ENCODE measurements around the gene CFAP221. TPM values are rescaled to one million over a fixed set of nuclear protein-coding genes. Genes with fewer than 3 reads are reported as not detected.

The CFAP221 gene
- total RNA-seq, 3 donors from 2014 or later, result 0.51 TPM; not detected in 2

DNA sequence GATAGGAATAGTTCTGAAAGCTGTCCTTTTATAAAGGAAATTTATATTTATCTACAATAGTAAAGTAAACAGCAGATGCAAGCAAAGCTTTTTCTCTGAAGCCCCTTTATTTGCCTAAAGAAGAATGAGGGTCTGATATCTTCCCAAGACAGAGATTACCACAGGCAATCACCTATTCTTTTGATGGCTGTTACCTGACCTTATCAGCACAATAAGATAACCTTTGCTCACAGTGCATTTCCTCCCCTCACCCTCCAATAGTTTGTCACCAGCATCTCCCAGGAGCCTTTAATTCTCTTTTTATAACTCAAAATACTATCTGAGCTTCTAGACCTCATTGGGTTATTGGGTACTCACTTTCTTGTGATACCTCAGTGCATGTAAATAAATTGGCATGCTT, 6.5 kb upstream of the CFAP221 start:
- Histone ChIP-seq H3K4me1 (ENCODE audit: low read depth) (no peaks in the 10 kb centered on the region), H3K9me3 (peaks cover 8% of the 10 kb centered on the region), H3K36me3 (ENCODE audit: low read depth) (no peaks in the 10 kb centered on the region), H3K4me3 (no peak overlapping the region)
- DNase-seq, result no peak
- no peak for ATAC-seq
- TF ChIP-seq CTCF (IDR thresholded peaks at IDR 0.05), result no peak
- intact Hi-C loops (cut with DNase I, micrococcal nuclease), result no loop called here

DNA sequence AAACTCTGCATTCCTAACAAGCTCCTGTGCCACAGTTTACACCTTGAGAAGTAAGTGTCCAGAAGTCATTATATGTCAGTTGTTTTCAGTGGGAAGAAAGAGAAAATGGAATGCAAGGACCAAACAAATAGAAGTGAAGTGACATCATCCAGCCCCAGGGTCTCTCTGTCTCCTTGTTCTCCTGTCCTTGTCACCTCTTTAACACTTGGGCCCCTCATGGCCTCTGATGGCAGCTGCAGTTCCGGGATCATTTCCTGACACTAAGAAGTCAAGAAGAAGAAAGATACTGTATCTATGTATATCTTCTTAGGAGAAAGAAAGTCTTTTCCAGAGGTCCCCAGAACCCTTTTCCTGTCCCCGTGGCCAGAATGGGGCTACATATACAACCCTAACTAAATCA, 2.8 kb upstream of the CFAP221 start:
- intact Hi-C loops (cut with DNase I, micrococcal nuclease), result no loop called here
- TF ChIP-seq CTCF (IDR thresholded peaks at IDR 0.05), result no peak
- Histone ChIP-seq H3K36me3 (ENCODE audit: low read depth) (no peaks in the 10 kb centered on the region), H3K9me3 (no peaks in the 10 kb centered on the region), H3K4me3 (no peak overlapping the region), H3K4me1 (ENCODE audit: low read depth) (peaks cover 11% of the 10 kb centered on the region)
- no peak for DNase-seq
- no peak for ATAC-seq

DNA sequence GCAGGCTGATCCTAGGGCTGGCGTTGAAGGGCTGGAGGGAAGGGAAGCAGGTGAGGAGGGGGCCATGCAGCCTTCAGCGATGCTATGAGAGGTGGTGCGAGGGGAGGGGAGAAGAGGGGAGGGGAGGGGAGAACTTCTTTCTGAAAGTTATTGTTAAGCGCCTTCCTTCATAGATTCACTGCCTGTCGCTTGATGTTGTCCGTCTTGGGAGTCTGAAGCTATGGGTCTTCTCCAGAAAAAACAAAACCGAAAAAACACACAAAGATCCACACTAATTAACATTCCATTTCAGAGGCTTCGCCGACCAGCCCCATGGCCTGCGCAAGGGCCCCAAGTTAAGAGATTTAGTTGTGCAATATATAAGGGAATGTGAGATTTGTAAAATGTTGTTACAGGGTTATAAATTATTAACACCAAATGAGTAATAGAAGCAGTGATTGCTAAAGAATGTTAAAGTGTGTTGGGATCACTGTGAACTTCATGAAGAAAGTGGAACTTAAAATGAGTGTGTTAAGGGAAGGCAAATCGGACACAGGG, 758 bp downstream of the CFAP221 start:
- no peak for DNase-seq
- no peak for TF ChIP-seq CTCF (IDR thresholded peaks at IDR 0.05)
- H3K9me3 ChIP-seq, result no peaks in the 10 kb centered on the region
- H3K36me3 ChIP-seq (ENCODE audit: low read depth), result no peaks in the 10 kb centered on the region
- intact Hi-C loops (cut with DNase I, micrococcal nuclease), result no loop called here
- peaks cover 11% of the 10 kb centered on the region for H3K4me1 ChIP-seq (ENCODE audit: low read depth)
- ATAC-seq, result no peak
- H3K4me3 ChIP-seq, result no peak overlapping the region

- DNase-seq (no peak), ATAC-seq (no peak)
- Histone ChIP-seq H3K4me1 (ENCODE audit: low read depth) (peaks cover 11% of the 10 kb centered on the region), H3K4me3 (no peak overlapping the region), H3K9me3 (no peaks in the 10 kb centered on the region), H3K36me3 (ENCODE audit: low read depth) (no peaks in the 10 kb centered on the region)
- no peak for TF ChIP-seq CTCF (IDR thresholded peaks at IDR 0.05)
- intact Hi-C loops (cut with DNase I, micrococcal nuclease), result no loop called here
These were observed 1.7 kb downstream of the CFAP221 start for GRCh38 chr2:119545754-119546446.

- DNase-seq (no peak), ATAC-seq (no peak)
- Histone ChIP-seq H3K36me3 (ENCODE audit: low read depth) (no peaks in the 10 kb centered on the region), H3K4me3 (no peak overlapping the region), H3K4me1 (ENCODE audit: low read depth) (peaks cover 11% of the 10 kb centered on the region), H3K9me3 (no peaks in the 10 kb centered on the region)
- TF ChIP-seq CTCF (IDR thresholded peaks at IDR 0.05), result no peak
- intact Hi-C loops (cut with DNase I, micrococcal nuclease), result no loop called here
These were observed 2.2 kb downstream of the CFAP221 start for GRCh38 chr2:119546447-119546767.
